NCI-H2107 treated with DMSO at 0.1 percent for 48 hours (cell line): Measurements from ENCODE around the gene PPP2CA.
A peak's percentile ranks its signal among the peaks of the same experiment; 100 is the strongest.
"Not testable (repeated sequence)": the region's sequence is repeated elsewhere in the genome, so short reads cannot be mapped to it uniquely, and the experiment has no call there.

ENCODE experiments used
- DNase-seq: peaks from one replicate; lab custom pipeline; 2025; ENCODE audit not compliant: unreplicated experiment; lab: John Stamatoyannopoulos, UW

Gene PPP2CA

DNA sequence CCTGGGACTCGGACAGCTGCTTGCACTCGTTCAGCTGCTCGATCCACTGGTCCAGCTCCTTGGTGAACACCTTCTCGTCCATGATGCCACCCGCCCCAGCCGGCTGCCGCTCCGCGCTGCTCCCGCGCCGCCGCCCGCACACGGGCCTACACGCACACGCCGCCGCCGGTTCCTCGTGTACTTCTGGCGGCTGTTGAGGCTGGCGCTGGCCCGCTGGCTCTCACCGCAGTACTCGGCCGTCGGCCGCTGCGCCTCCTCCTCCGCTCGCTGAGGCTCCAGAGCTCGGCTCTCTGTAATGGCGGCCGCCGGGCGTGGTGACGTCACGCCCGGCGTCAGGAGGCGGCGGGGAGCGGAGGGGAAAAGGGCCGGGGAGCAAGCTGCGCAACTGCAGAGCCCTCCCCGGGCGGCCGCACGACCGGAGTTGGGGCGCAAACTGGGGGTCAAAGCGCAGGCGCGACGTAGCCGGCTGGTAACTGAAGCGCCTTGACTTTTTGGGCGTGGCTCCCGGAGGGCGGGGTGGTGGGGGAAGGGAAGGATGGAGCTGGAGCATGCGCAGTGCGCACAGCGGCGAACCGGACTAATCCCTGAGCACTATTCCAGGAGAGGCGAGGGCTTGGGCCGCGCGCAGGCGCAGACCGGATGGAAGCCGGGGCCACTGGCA is at the start of gene PPP2CA:
Gene PPP2CA (minus strand): TSS at position 294 of the 661 bp plus-strand sequence. CDS start 212 bp downstream, at position 82.
- peak; percentile 84 for DNase-seq

DNA sequence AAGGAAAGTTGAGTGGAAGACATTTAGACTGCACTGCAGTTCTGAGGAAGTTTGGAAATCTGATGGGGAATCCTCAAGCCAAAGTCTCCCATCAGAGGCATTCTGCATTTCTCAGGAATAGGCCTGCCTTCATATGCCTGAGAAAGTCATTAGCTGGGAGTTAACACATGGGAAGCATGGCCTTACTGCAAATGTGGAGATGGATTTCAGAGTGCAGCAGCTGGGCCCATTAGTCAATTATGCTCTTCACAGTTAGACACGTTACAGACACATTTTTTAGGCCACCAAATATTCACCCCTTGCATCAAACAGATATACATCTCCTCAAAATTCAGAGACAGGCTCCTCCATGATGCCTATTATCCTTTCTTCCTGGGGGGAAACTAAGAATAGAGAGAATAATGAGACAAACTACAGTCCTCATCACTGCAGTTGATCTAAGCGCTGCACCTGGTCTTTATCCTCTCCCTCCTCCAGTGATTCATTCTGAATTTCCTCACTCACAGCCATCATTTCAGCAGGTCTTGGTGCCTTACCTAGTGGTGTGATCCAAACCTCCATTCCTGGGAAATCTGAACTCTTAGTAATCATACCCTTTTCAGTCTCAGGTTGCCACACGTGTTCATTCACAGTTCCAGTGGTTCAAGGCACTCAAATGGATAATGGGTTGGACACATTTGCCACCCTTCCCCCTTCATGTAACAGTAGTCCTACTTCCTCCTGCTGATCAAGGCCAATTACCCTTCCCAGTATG is 47.9 kb upstream of the PPP2CA start:
- DNase-seq: peak; percentile 63

DNA sequence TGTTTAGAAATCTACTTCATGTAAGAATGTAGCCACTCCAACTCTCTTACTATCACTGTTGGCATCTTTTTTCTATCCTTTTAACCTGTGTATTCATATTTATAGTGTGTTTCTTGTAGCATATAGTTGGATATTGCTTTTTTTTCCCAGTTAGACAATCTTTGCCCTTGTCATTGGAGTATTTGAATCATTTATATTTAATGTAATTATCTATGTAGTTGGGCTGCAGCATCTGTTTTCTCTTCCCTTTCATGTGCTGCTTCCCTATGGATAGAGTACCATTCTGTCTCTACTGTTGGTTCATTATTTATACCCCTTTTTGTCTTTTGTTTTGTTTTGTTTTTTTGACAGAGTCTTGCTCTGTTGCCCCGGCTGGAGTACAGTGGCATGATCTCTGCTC is 45.2 kb upstream of the PPP2CA start:
- DNase-seq: no peak

DNA sequence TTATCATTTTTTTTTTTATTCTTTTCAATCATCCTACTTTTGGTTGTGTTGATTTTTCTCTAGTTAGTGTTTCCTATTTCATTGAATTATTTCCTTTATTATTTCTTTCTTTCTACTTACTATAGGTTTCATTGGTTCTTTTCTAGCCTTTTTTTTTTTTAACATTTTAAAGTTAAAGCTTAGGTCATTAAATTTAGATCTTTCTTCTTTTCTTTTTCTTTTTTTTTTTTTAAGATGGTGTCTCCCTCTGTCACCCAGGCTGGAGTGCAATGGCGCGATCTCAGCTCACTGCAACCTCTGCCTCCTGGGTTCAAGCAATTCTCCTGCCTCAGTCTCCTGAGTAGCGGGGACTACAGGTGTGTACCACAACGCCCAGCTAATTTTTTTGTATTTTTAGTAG is 43.0 kb upstream of the PPP2CA start:
- DNase-seq: no peak

DNA sequence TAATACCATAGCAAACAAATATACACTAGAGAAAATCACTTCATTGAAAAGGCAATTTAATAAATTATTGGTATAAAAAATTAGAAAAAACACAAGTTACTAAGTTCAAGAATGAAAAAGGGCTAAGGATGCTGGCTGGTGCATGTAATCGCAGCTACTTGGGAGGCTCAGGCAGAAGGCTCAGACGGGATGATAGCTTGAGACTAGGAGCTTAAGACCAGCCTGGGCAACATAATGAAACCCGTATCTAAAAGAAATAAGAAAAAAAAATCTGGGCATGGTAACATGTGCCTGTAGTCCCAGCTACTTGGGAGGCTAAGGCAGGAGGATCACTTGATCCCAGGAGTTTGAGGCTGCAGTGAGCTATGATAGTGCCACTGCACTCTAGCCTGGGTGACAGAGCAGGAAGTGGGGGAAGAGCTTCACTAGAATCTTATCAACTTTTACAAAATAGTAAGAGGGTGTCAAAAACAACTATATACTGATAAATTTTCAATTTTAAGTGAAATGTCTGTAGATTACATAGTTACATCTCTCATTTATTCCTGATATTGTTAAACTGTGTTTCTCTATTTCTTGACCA is 42.2 kb upstream of the PPP2CA start:
- no peak for DNase-seq

DNA sequence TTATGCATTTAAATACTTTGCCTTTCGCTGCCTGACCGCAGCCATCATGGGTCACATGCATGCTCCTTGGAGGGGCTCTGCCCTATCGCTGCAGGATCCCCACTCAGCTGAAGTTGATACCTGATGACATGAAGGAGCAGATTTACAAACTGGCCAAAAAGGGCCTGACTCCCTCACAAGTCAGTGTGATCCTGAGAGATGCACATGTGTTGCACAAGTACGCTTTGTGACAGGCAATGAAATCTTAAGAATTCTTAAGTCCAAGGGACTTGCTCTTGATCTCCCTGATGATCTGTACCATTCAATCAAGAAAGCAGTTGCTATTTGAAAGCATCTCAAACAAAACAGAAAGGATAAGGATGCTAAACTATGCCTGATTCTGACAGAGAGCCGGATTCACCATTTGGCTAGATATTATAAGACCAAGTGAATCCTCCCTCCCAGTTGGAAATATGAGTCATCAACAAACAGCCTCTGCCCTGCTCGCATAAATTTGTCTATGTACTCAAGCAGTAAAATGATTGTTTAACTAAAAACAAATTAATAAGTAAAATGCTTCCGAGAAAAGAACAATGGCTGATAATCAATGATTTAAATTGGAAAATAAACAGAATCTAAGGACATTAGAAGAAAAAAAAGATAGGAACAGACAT is 41.6 kb upstream of the PPP2CA start:
- DNase-seq: no peak

DNA sequence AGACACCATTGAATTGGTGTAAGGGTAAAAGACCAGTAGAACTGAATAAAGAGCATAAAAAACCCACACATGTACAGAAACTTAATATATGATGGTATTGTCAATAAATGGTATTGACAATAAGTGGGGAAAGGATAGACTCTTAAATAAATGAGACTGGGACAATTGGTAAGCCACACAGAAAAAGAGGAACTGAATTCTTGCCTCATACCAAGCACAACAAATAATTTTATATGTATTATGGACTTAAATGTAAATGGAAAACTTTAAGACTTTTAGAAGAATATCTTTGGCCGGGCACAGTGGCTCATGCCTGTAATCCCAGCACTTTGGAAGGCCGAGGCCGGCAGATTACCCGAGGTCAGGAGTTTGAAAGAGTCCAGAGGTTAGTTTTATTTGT is 37.9 kb upstream of the PPP2CA start:
- DNase-seq: no peak

DNA sequence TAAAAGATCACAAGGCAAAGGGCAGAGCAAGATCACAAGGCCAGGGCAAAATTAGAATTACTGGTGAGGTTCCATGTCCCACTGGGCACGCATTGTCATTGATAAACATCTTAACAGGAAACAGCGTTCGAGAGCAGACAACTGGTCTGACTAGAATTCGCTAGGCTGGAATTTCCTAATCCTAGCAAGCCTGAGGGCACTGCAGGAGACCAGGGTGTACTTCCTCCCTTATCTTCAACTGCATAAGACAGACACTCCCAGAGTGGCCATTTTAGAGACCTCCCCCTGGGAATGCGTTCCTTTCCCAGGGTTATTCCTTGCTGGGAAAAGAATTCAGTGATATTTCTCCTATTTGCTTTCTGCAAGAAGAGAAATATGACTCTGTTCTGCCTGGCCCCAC is 36.8 kb upstream of the PPP2CA start:
- DNase-seq: not testable (repeated sequence)

DNA sequence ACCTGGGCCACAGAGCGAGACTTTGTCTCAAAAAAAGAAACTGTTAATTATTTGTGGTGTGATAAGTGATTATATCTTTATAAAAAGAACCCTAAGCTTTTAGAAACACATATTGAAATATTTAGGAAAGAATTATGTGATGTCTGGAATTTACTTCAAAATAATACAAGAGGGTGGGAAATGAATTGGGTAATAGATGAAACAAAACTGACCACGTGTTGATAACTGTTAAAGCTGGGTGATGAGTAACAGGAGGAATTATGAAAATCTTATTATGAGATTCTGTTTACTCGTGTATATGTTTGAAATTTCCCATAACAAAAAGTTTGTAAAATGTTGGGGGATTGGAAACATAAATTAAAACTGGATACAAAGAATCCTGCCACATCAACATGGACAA is 33.0 kb upstream of the PPP2CA start:
- no peak for DNase-seq

DNA sequence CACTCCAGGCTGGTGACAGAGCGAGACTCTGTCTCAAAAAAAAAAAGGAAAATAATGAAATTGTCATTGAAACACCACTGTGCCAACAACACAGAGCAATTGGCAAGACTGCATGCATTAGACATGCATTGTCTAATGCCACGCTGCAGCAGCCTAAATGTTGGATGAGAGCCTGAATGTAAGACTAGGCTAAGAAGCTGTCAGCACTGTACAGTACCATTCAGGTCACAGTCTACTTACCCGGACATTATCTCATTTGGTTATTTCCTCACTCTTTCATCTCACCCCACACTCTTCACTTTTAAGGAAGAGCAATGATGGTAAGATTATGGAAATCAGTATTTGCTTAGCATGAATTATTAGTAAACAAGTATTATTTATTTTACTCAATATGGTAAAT is 31.3 kb upstream of the PPP2CA start:
- DNase-seq: no peak

DNA sequence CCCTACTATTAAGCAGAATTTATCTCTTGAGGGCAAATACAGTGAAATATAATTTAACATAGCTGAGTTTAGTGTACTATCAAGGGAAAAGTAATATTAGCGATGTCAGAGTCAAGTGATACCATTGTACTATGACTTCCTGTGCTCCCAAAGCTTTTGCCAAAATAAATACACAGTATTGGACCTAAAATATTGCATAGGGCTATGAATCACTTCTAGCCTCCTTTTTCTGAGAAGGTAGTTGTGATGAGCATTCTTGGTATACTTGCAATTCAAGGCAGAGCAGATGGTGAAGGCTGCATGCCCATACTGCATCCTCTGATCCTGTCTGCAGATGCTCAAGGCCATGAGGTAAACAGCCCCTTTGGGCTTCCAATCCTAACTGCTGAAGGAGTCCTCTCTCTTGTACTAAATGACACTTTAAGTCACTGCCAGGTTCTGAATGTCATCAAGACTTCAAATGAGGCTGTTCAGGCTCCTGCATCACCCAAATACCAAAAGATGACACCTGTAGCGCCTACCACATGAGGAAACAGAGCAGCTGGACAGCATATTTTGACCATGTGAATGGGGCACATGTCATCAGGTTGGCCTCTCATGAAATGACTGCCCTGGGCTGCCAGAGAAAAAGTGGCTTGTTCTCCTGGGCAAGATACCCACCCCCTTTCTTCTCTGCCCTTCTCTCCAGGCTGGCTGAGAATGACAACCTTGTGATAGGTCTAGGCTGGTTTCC is 29.7 kb upstream of the PPP2CA start:
- DNase-seq: no peak

DNA sequence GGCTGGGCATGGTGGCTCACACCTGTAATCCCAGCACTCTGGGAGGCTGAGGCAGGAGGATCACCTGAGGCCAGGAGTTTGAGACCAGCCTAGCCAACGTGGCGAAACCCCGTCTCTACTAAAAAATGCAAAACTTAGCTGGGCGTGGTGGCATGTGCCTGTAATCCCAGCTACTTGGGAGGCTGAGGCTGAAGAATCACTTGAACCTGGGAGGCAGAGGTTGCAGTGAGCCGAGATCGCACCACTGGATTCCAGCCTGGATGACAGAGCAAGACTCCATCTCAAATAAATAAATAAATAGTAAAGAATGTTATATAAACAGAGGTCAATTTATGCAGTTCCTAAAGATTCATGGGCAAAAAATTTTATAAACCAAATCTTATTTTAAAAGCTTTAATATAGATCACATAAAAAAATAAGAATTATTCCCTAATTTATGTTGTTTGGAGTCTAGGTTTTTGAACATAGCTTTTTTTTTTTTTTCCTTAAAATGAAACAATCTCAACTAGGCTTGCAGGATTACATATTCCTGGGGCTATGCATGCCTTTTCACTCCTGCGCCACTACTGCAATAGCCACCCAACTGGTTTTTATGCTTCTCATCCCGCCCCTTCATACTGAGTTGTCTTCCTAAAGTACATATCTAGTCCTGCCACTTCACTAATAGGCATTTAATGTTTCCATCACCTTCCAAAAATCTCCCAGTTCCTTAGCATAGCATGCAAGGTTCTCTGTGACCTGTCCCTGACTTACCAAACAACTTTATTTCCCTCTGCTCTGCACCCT is 27.7 kb upstream of the PPP2CA start:
- not testable (repeated sequence) for DNase-seq

DNA sequence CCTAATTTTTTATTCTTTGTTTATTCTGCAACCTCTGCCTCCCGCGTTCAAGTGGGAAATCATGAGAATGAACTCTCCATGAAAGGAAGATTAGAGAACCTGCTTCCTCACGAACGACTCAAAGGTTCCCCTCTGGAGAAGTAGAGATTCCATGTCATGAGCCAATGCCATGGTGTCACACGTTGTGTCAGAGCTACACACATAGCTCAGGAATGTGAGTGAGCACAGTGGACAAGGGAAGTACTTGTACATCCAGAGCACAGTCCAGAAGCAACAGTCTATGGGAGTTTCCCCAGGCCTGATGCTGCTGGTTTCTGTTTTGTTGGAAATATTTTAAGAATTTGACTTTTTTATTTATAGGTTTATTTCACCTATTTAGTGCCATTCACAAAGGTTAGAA is 26.8 kb upstream of the PPP2CA start:
- no peak for DNase-seq

DNA sequence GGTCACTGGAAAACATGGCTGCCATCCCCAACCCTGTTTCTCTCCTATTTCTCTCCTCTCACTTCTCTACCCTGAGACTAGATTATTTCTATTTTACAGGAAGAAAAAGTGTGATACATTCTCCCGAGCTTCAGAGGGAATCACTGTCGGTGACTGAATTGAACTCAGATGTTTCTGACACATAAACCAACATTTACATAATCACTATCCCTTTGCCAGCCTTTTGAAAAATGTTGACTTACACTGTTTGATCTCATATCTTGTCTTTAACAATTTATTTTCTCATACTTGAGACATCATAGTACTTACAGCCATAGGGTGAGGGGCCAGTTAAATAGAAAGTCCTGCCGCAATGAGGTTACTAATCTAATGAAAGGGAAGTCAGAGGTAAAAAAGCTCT is 25.1 kb upstream of the PPP2CA start:
- DNase-seq: no peak

DNA sequence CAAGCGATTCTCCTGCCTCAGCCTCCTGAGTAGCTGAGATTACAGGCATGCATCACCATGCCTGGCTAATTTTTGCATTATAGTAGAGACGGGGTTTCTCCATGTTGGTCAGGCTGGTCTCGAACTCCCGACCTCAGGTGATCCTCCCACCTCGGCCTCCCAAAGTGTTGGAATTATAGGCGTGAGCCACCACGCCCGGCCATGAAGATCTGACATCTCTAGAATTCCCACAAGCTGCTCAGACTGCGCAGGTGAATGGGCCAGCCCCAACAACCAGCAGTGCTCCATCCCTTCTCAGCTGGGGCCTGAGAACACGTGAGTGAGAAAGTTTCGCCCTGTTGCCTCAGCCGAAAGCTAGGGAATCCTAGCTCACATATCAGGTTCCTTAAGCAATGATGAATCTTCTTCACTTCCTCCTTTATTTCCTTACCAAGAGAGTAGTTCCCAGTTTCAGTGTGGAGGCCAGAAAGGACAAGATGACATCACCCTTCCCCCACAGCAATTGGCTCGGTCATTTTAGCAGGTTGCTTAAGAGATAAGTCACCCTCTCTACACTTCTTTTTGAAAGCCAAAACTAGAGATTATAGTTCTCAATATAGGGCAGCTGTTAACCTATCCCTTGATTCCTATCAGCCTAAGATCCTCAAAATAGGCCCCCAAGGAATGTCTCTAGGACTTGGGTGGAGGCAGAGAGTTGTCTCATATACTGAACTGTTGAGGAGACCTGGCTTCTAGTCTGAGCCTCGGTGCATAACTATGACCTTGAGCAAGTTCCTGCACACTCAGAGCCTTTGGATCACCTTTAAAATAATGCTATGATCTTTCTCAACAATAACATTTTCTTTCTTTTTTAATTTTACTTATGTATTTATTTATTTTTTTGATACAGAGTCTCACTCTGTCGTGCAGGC is 23.9 kb upstream of the PPP2CA start:
- DNase-seq: no peak

DNA sequence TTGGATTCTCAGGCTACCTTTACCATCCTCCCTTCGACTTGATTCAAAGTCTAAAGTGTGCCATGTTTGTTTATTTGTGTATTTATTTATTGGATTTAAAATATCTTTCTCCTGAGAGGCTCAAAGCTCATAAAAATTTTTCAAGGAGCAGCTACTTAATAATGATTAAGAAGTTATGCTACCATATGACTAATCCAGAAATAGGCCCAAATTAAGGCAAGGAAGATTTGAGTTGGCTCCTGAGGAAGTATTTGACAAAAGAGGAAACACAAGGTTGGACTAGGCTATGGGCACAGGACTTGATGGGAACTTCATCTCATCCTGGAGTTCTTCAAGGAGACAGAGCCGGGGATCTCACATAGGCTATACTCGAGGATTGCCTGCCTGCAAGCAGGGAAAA is 22.4 kb upstream of the PPP2CA start:
- no peak for DNase-seq

DNA sequence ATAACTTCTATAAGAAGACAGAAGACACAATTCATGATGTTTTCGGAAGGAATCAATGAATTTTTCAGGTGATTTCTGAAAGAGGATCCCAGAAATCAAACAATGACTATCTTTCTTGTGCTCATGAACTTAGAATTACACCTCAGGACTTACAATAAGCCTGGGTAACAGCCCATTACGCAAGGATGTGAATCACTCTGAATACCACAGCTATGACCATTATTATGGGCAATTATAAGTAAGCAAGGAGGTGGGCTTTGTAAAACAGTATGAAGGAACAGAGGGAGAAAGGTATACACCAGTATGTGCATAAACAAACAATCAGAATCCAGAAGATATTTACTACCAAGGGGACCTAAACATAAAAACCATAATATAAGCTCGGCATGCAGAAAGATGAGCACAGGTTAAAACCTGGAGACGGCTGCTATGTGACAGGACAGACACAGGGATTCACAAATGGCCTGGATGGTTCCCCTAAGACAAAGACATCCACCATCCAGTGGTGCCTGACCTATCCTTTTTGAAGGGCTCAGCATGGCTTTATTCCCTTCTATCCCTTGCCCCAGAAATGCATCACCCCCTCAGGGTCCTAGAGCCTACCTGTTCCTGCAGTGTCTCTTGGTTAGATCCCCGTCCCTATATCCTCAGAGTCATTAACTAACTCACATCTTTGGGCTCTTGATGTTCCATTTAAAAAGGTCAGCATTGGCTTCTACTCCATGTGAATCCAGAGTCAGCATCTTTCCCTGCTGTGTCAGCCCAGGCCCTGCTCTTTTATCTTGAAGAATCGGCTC is 21.8 kb upstream of the PPP2CA start:
- DNase-seq: no peak

DNA sequence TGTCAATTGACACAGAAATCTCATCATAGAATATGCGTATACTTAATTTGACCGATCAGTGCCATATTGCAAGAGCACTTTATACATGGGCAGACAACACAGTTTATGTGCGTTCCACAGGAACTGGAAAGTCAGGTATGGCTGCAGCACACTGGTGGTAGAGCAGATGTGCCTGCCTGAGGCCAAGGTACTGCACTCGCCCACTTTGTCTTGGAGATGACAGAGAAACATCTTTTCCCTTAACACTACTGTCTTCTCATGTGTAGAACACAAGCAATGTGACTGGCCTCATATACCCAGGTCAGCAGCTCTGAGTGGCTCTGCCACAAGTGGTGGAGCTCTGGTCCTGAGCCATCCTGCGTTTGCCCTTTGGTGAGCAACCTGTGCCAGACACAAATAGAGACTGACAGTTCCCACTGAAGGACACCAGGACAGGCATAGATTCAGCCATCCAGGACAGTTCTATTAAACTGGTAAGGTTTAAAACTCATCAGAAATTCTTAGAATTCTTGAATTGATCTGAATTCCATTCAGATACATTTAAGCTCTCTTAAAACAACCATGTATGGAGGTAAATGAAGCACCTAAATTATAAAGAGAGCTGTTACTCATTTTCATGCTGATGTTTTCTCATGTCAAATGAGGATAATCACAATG is 21.0 kb upstream of the PPP2CA start:
- no peak for DNase-seq
